SJCRH30 (cell line): ENCODE measurements around the gene MPZL2. TPM values are rescaled to one million over a fixed set of nuclear protein-coding genes. Genes with fewer than 3 reads are reported as not detected.

Source experiments
- DNase-seq, 2 experiments: peaks; one replicate each; pipeline ENCODE4 v3.0.0-alpha.2; 2015 to 2020
- H3K27ac ChIP-seq: fragments of 250-450 bp; sonication (Bioruptor Pico); 2 replicates; pipeline ENCODE4 v1.5.1; 2020; ENCODE audit warnings: mild to moderate bottlenecking, moderate library complexity
- H3K27me3 ChIP-seq: fragments of 250-450 bp; sonication (Bioruptor Pico); 2 replicates; pipeline ENCODE4 v1.5.1; 2020; ENCODE audit warnings: mild to moderate bottlenecking, moderate library complexity
- H3K36me3 ChIP-seq: fragments of 250-450 bp; sonication (Bioruptor Pico); 2 replicates; pipeline ENCODE4 v1.5.1; 2020; ENCODE audit warnings: mild to moderate bottlenecking, moderate library complexity
- H3K4me1 ChIP-seq: fragments of 250-450 bp; sonication (Bioruptor Pico); 2 replicates; pipeline ENCODE4 v1.5.1; 2020; ENCODE audit warnings: mild to moderate bottlenecking, moderate library complexity
- H3K4me3 ChIP-seq: fragments of 250-450 bp; sonication (Bioruptor Pico); 2 replicates; pipeline ENCODE4 v1.5.1; 2020; ENCODE audit warnings: mild to moderate bottlenecking, moderate library complexity
- H3K9me3 ChIP-seq: fragments of 250-450 bp; sonication (Bioruptor Pico); replicated peaks from 2 replicates; pipeline ENCODE4 v1.5.1; 2020; ENCODE audit warnings: mild to moderate bottlenecking, moderate library complexity
- total RNA-seq: library from RNA; depleted of rRNA; stranded (reverse); fragments of >200 nt; shearing (Covaris generic); gene quantifications from 2 replicates; pipeline ENCODE4 v1.2.3, GENCODE V29; 2014; rRNA removed

Gene MPZL2
- total RNA-seq, 1 experiment from 2014 or later, result not detected

DNA sequence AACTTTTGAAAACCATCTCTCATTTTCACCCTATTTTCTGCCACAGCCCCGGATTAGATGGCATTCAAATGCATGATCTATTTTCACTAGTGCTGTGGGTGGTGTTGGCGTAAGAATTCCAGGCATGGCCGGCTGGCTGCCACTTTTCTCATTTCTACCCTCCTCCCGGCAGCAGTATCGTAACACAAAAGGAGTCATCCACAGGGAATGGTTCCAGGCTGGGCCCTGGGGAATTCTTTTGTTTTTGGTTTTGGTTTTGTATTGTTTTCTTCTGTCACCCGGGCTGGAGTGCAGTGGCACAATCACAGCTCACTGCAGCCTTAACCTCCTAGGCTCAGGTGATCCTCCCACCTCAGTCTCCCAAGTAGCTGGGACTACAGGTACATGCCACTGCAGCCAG lies 53.1 kb downstream of the MPZL2 start:
- Histone ChIP-seq H3K4me1 (peaks cover 11% of the 10 kb centered on the region), H3K4me3 (no peak overlapping the region), H3K9me3 (no peaks in the 10 kb centered on the region), H3K27ac (no peak overlapping the region), H3K27me3 (no peaks in the 10 kb centered on the region), H3K36me3 (no peaks in the 10 kb centered on the region)
- no peak for DNase-seq

DNA sequence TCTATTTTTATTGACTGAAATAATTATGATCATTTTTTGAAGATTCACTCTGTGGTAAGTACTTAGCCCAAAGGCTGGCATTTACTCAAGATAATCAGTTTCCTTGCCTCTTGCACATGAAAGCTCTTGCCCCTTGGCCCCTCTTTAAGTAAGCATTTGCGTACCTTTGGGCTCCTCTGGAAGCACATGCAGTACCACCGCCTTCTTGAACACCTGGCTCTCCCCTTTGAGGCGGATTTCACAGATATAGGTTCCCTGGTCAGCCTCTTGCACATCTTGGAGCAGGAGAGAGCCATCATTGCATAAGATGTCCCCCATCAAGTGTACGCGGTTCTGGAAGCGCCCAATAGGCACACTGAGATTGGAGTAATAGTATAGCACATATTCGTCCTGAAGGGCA lies 53.8 kb downstream of the MPZL2 start:
- peaks cover 11% of the 10 kb centered on the region for H3K4me1 ChIP-seq
- H3K36me3 ChIP-seq, result no peaks in the 10 kb centered on the region
- no peaks in the 10 kb centered on the region for H3K27me3 ChIP-seq
- DNase-seq, result no peak
- no peak overlapping the region for H3K27ac ChIP-seq
- no peaks in the 10 kb centered on the region for H3K9me3 ChIP-seq
- no peak overlapping the region for H3K4me3 ChIP-seq

DNA sequence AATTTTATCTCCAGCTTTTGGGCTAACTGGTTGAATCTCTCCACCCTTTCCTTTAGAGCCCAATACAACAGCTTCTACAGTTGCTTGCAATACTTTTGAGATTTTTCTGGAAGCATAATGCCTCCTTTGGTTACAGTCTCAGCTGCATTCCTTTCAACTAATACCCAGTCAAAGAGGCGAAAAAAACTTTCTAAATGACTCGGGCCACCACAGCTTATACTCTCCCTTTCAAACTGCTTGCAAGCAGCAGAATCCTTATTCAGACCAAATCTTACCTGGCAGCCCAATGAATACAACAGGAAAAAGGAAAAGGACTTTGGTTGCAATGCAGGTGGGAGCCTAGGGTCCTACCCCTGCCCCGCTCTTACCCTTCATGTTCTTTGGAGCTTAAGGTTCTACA lies 55.1 kb downstream of the MPZL2 start:
- H3K9me3 ChIP-seq, result no peaks in the 10 kb centered on the region
- DNase-seq, result no peak
- no peak overlapping the region for H3K4me3 ChIP-seq
- no peak overlapping the region for H3K27ac ChIP-seq
- peaks cover 3% of the 10 kb centered on the region for H3K4me1 ChIP-seq
- no peaks in the 10 kb centered on the region for H3K27me3 ChIP-seq
- no peaks in the 10 kb centered on the region for H3K36me3 ChIP-seq

DNA sequence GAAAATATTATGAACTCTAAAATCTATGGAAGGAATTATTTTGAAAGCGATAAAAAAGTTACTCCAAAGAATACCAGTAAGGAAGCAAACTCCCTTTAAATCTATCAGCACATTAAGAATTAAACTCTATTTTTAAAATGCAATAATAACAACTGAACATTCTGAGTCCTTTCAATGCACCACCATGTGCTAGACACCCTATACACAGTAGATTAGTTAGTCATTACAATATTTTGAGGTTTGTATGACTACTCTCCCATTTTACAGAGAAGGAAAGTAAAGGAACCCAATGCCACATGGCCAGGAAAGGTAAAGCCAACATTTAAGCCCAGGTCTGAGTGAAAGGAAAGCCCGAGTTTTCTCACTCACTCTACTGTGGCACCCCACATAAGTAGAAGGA lies 57.0 kb downstream of the MPZL2 start:
- H3K9me3 ChIP-seq, result no peaks in the 10 kb centered on the region
- H3K4me1 ChIP-seq, result no peaks in the 10 kb centered on the region
- DNase-seq, result no peak
- H3K27ac ChIP-seq, result no peak overlapping the region
- no peaks in the 10 kb centered on the region for H3K36me3 ChIP-seq
- no peak overlapping the region for H3K4me3 ChIP-seq
- no peaks in the 10 kb centered on the region for H3K27me3 ChIP-seq

DNA sequence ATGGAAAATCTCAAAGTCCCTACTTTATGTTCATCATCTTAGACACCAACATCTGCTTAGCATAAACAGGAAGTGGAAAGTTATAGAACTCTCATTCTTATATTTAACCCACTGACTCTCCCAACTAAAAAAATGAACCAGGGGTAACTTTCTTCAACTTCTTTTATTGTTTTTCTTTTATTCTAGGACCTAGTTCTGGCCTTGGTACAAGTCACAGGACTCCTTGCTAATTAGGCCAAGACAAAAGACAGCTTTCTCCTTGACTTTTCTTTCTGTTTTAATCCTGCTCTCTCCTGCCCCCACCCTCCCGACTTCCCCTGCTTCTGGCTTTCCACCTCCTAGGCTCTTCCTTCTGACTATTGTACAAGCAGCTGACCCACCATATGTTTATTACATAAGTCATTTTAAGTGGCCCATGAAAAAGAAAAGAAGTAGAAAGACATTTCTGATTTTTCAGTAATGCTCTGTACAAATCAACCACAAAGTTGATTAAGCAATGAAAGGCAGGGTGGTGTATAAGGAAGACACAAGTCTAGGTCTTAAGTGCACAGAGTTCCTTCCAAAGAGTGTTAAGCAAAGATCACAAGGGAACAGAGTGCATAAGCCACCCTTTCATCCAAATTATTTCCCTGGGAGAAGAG lies 57.6 kb downstream of the MPZL2 start:
- Histone ChIP-seq H3K9me3 (no peaks in the 10 kb centered on the region), H3K4me1 (no peaks in the 10 kb centered on the region), H3K27me3 (no peaks in the 10 kb centered on the region), H3K36me3 (no peaks in the 10 kb centered on the region), H3K27ac (no peak overlapping the region), H3K4me3 (no peak overlapping the region)
- DNase-seq, result no peak

DNA sequence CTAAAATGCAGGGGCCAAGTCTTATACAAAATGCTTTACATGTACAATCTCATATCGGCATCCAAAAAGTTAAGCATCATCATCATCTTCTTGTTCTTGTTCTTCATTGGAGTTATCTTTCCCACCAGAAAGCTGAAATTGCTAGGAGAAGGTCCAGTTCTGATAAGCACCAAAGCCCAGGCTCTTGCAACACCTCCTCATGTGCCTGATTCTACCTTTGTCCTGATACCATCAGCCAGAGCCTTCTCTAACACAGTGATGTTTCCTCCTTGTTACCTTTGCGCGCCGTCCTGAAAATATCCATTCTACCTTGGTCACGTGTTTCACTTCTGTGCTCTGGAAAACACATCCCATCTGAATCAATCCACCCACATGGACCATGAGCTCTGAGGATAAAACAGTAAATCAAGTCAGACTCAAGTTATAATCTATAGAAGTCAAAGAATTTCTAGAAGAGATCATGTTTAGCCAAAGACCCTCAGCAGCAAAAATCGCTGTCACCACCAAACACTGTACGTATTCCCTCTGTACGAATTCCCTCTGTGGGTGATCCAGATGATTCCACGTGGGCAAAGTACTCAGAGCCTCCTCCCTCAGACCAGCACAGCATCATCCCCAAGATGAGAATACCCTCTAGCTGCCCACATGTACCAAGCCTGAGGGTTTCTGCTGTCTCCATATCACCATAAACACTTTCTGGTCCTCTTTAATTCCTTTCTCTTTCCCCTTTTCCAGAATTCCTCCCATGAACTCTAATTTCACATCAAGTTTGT lies 58.3 kb downstream of the MPZL2 start:
- DNase-seq, result no peak
- Histone ChIP-seq H3K27me3 (no peaks in the 10 kb centered on the region), H3K9me3 (no peaks in the 10 kb centered on the region), H3K36me3 (no peaks in the 10 kb centered on the region), H3K4me1 (no peaks in the 10 kb centered on the region), H3K4me3 (no peak overlapping the region), H3K27ac (no peak overlapping the region)

Other genes starting within 250 kb of the MPZL2 start
- not detected in 2 replicates for gene TMPRSS4, start 187.2 kb downstream of the MPZL2 start, total RNA-seq
- not detected in 2 replicates for gene SMIM35, start 177.3 kb downstream of the MPZL2 start, total RNA-seq
- gene SCN4B, start 111.5 kb downstream of the MPZL2 start, total RNA-seq, result not detected in 2 replicates
- not detected in 2 replicates for gene SCN2B, start 87.7 kb downstream of the MPZL2 start, total RNA-seq
- not detected in 2 replicates for gene JAML, start 39.3 kb downstream of the MPZL2 start, total RNA-seq
- gene MPZL3, start 11.9 kb downstream of the MPZL2 start, total RNA-seq, result 0.10 and 0.12 TPM in 2 replicates
- not detected in 2 replicates for gene CD3E, start 40.4 kb upstream of the MPZL2 start, total RNA-seq
- gene CD3D, start 78.4 kb upstream of the MPZL2 start, total RNA-seq, result not detected in 2 replicates
- not detected in 2 replicates for gene CD3G, start 80.0 kb upstream of the MPZL2 start, total RNA-seq
- gene UBE4A, start 95.3 kb upstream of the MPZL2 start, total RNA-seq, result 32.8 and 34.7 TPM in 2 replicates
- gene ATP5MG, start 137.3 kb upstream of the MPZL2 start, total RNA-seq, result 165 and 191 TPM in 2 replicates
- 32.3 and 33.2 TPM in 2 replicates for gene KMT2A, start 172.2 kb upstream of the MPZL2 start, total RNA-seq